Uterus (tissue), 2 donors: ENCODE results near the gene EID3.

ENCODE experiments used
- CTCF ChIP-seq, 4 experiments: fragments of 200-600 bp in 2 of 4; fragments of 450-650 bp in 2 of 4; sonication (generic) in 2 of 4; IDR thresholded peaks; one replicate each; pipeline ENCODE4 v1.5.1; 2016 to 2019; ENCODE audit warnings: antibody characterized with exemption in 4 of 4, mild to moderate bottlenecking in 2 of 4, moderate library complexity in 1 of 4
- POLR2A ChIP-seq, 2 donors: fragments of 450-650 bp; IDR thresholded peaks; one replicate each; pipeline ENCODE4 v1.6.1; 2016; ENCODE audit warnings: antibody characterized with exemption in 2 of 2, mild to moderate bottlenecking in 1 of 2, moderate library complexity in 1 of 2

- no peak for TF ChIP-seq POLR2A (IDR thresholded peaks at IDR 0.05)
- TF ChIP-seq CTCF (IDR thresholded peaks at IDR 0.05): no peak
These were observed 9.1 kb downstream of the EID3 start for GRCh38 chr12:104312654-104313053.
